ENCODE measurements around the gene TXLNG. TPM values are rescaled to one million over a fixed set of nuclear protein-coding genes. Genes with fewer than 3 reads are reported as not detected.
"Not testable (repeated sequence)": the region's sequence is repeated elsewhere in the genome, so short reads cannot be mapped to it uniquely, and the experiment has no call there.

TXLNG gene
- 10 to 100 TPM; 10.8 to 10.9 TPM for total RNA-seq

GRCh38 chrX:16786139-16786790 lies at the start of gene TXLNG:
Gene TXLNG, plus strand, starts transcription at chrX:16786466. Its CDS starts 22 bp downstream, at chrX:16786488.
- Mint-ChIP-seq H3K4me3 (peak within 1 kb of the TSS; percentile 97), H3K27ac (peak within 1 kb of the TSS; percentile 93), H3K36me3 (ENCODE audit: low read depth) (peaks cover 6% of the 10 kb centered on the region), H3K27me3 (ENCODE audit: low read depth) (no peaks in the 10 kb centered on the region), H3K4me1 (ENCODE audit: low read depth) (peaks cover 16% of the 10 kb centered on the region), H3K9me3 (ENCODE audit: insufficient read depth) (no peaks in the 10 kb centered on the region)
- DNase-seq (peak; percentile 95), ATAC-seq (peak; percentile 97)
- ChIA-PET CTCF (interaction anchor here (0.7 kb wide), 1 partner anchor 255 kb away, joined by 3 read pairs; no protein-coding TSS in a partner anchor), POLR2A (no interaction called here)

GRCh38 chrX:16737024-16737423 lies 49.2 kb upstream of the TXLNG start:
- DNase-seq (no peak), ATAC-seq (no peak)
- no peaks in the 10 kb centered on the region for H3K9me3 Mint-ChIP-seq (ENCODE audit: insufficient read depth)
- CTCF ChIA-PET = no interaction called here
- no peak overlapping the region for H3K27ac Mint-ChIP-seq
- no peaks in the 10 kb centered on the region for H3K27me3 Mint-ChIP-seq (ENCODE audit: low read depth)
- H3K4me3 Mint-ChIP-seq = no peak overlapping the region
- peaks cover 7% of the 10 kb centered on the region for H3K36me3 Mint-ChIP-seq (ENCODE audit: low read depth)
- POLR2A ChIA-PET = no interaction called here
- peaks cover 6% of the 10 kb centered on the region for H3K4me1 Mint-ChIP-seq (ENCODE audit: low read depth)

- Mint-ChIP-seq H3K4me3 (no peak overlapping the region), H3K27ac (no peak overlapping the region), H3K27me3 (ENCODE audit: low read depth) (no peaks in the 10 kb centered on the region), H3K9me3 (ENCODE audit: insufficient read depth) (no peaks in the 10 kb centered on the region), H3K36me3 (ENCODE audit: low read depth) (peaks cover 15% of the 10 kb centered on the region), H3K4me1 (ENCODE audit: low read depth) (no peaks in the 10 kb centered on the region)
- POLR2A ChIA-PET = interaction anchor here (1.2 kb wide), 1 partner anchor 20 kb away, joined by 5 read pairs; the partner anchor contains the start of gene SYAP1
- DNase-seq = no peak
- no peak for ATAC-seq
- CTCF ChIA-PET = no interaction called here
Measured at GRCh38 chrX:16739574-16739973, 46.7 kb upstream of the TXLNG start.

- DNase-seq = no peak
- ATAC-seq = no peak
- Mint-ChIP-seq H3K27ac (no peak overlapping the region), H3K36me3 (ENCODE audit: low read depth) (peaks cover 12% of the 10 kb centered on the region), H3K4me3 (no peak overlapping the region), H3K27me3 (ENCODE audit: low read depth) (no peaks in the 10 kb centered on the region), H3K4me1 (ENCODE audit: low read depth) (no peaks in the 10 kb centered on the region), H3K9me3 (ENCODE audit: insufficient read depth) (no peaks in the 10 kb centered on the region)
- POLR2A ChIA-PET = no interaction called here
- CTCF ChIA-PET = no interaction called here
Measured at GRCh38 chrX:16743604-16744325, 42.5 kb upstream of the TXLNG start.

GRCh38 chrX:16745102-16745501 lies 41.2 kb upstream of the TXLNG start:
- no peak for DNase-seq
- ChIA-PET POLR2A (no interaction called here), CTCF (no interaction called here)
- Mint-ChIP-seq H3K36me3 (ENCODE audit: low read depth) (peaks cover 12% of the 10 kb centered on the region), H3K4me1 (ENCODE audit: low read depth) (no peaks in the 10 kb centered on the region), H3K9me3 (ENCODE audit: insufficient read depth) (no peaks in the 10 kb centered on the region), H3K27ac (no peak overlapping the region), H3K4me3 (no peak overlapping the region), H3K27me3 (ENCODE audit: low read depth) (no peaks in the 10 kb centered on the region)
- no peak for ATAC-seq

- ChIA-PET CTCF (no interaction called here), POLR2A (no interaction called here)
- no peak for DNase-seq
- peaks cover 12% of the 10 kb centered on the region for H3K36me3 Mint-ChIP-seq (ENCODE audit: low read depth)
- no peaks in the 10 kb centered on the region for H3K9me3 Mint-ChIP-seq (ENCODE audit: insufficient read depth)
- H3K27ac Mint-ChIP-seq = no peak overlapping the region
- no peak for ATAC-seq
- no peaks in the 10 kb centered on the region for H3K27me3 Mint-ChIP-seq (ENCODE audit: low read depth)
- H3K4me1 Mint-ChIP-seq (ENCODE audit: low read depth) = no peaks in the 10 kb centered on the region
- H3K4me3 Mint-ChIP-seq = no peak overlapping the region
Measured at GRCh38 chrX:16745659-16746058, 40.6 kb upstream of the TXLNG start.

- ATAC-seq (no peak), DNase-seq (no peak)
- Mint-ChIP-seq H3K4me3 (no peak overlapping the region), H3K36me3 (ENCODE audit: low read depth) (peaks cover 15% of the 10 kb centered on the region), H3K4me1 (ENCODE audit: low read depth) (no peaks in the 10 kb centered on the region), H3K9me3 (ENCODE audit: insufficient read depth) (no peaks in the 10 kb centered on the region), H3K27me3 (ENCODE audit: low read depth) (no peaks in the 10 kb centered on the region), H3K27ac (no peak overlapping the region)
- CTCF ChIA-PET = no interaction called here
- POLR2A ChIA-PET = no interaction called here
Measured at GRCh38 chrX:16748425-16748824, 37.8 kb upstream of the TXLNG start.

GRCh38 chrX:16750136-16750535 lies 36.1 kb upstream of the TXLNG start:
- DNase-seq (no peak), ATAC-seq (no peak)
- Mint-ChIP-seq H3K27ac (no peak overlapping the region), H3K9me3 (ENCODE audit: insufficient read depth) (no peaks in the 10 kb centered on the region), H3K27me3 (ENCODE audit: low read depth) (no peaks in the 10 kb centered on the region), H3K4me1 (ENCODE audit: low read depth) (no peaks in the 10 kb centered on the region), H3K36me3 (ENCODE audit: low read depth) (peaks cover 12% of the 10 kb centered on the region), H3K4me3 (no peak overlapping the region)
- ChIA-PET POLR2A (no interaction called here), CTCF (no interaction called here)

GRCh38 chrX:16754019-16754418 lies 32.2 kb upstream of the TXLNG start:
- Mint-ChIP-seq H3K27me3 (ENCODE audit: low read depth) (no peaks in the 10 kb centered on the region), H3K27ac (no peak overlapping the region), H3K9me3 (ENCODE audit: insufficient read depth) (no peaks in the 10 kb centered on the region), H3K4me3 (no peak overlapping the region), H3K36me3 (ENCODE audit: low read depth) (peaks cover 22% of the 10 kb centered on the region), H3K4me1 (ENCODE audit: low read depth) (no peaks in the 10 kb centered on the region)
- CTCF ChIA-PET = no interaction called here
- ATAC-seq (no peak), DNase-seq (no peak)
- POLR2A ChIA-PET = no interaction called here

- CTCF ChIA-PET = no interaction called here
- H3K9me3 Mint-ChIP-seq (ENCODE audit: insufficient read depth) = no peaks in the 10 kb centered on the region
- H3K4me1 Mint-ChIP-seq (ENCODE audit: low read depth) = no peaks in the 10 kb centered on the region
- no peak overlapping the region for H3K4me3 Mint-ChIP-seq
- POLR2A ChIA-PET = no interaction called here
- no peaks in the 10 kb centered on the region for H3K27me3 Mint-ChIP-seq (ENCODE audit: low read depth)
- H3K27ac Mint-ChIP-seq = no peak overlapping the region
- DNase-seq (no peak), ATAC-seq (no peak)
- peaks cover 27% of the 10 kb centered on the region for H3K36me3 Mint-ChIP-seq (ENCODE audit: low read depth)
Measured at GRCh38 chrX:16756724-16757123, 29.5 kb upstream of the TXLNG start.

GRCh38 chrX:16761500-16761899 lies 24.8 kb upstream of the TXLNG start:
- DNase-seq; CTCF ChIA-PET; H3K27me3 Mint-ChIP-seq (ENCODE audit: low read depth); POLR2A ChIA-PET; ATAC-seq; H3K9me3 Mint-ChIP-seq (ENCODE audit: insufficient read depth); H3K4me1 Mint-ChIP-seq (ENCODE audit: low read depth); H3K4me3 Mint-ChIP-seq; H3K27ac Mint-ChIP-seq: not testable (repeated sequence)
- H3K36me3 Mint-ChIP-seq (ENCODE audit: low read depth) = peaks cover 13% of the 10 kb centered on the region

- CTCF ChIA-PET = no interaction called here
- Mint-ChIP-seq H3K27me3 (ENCODE audit: low read depth) (no peaks in the 10 kb centered on the region), H3K4me1 (ENCODE audit: low read depth) (no peaks in the 10 kb centered on the region), H3K27ac (no peak overlapping the region), H3K9me3 (ENCODE audit: insufficient read depth) (no peaks in the 10 kb centered on the region), H3K36me3 (ENCODE audit: low read depth) (peaks cover 6% of the 10 kb centered on the region), H3K4me3 (no peak overlapping the region)
- POLR2A ChIA-PET = no interaction called here
- ATAC-seq (no peak), DNase-seq (no peak)
Measured at GRCh38 chrX:16762579-16762978, 23.7 kb upstream of the TXLNG start.

GRCh38 chrX:16765594-16765993 lies 20.7 kb upstream of the TXLNG start:
- Mint-ChIP-seq H3K4me1 (ENCODE audit: low read depth) (no peaks in the 10 kb centered on the region), H3K36me3 (ENCODE audit: low read depth) (no peaks in the 10 kb centered on the region), H3K4me3 (no peak overlapping the region), H3K27me3 (ENCODE audit: low read depth) (no peaks in the 10 kb centered on the region), H3K9me3 (ENCODE audit: insufficient read depth) (no peaks in the 10 kb centered on the region), H3K27ac (no peak overlapping the region)
- ChIA-PET POLR2A (no interaction called here), CTCF (no interaction called here)
- no peak for ATAC-seq
- DNase-seq = no peak

Data from activated CD8-positive, alpha-beta T cell treated with anti-CD3 and anti-CD28 coated beads, Interleukin-2, amount 10 ng/mL, durations not matched to agents 7 days and 5 days (primary cell).